Muscle of back (tissue), 13 donors: ENCODE results near the gene SMC6. TPM values are rescaled to one million over a fixed set of nuclear protein-coding genes. Genes with fewer than 3 reads are reported as not detected.

Experiments used
- DNase-seq, 3 donors: peaks; one replicate each; pipeline versions ENCODE4 v3.0.0 to v3.0.0-alpha.2; 2013
- long read RNA-seq, 9 donors: transcript quantifications; one replicate each; lab custom pipeline, GENCODE V29; 2026
- polyA plus RNA-seq, 10 donors: library from polyadenylated mRNA; unstranded; fragments of 120-200 nt; gene quantifications; one replicate each; pipeline ENCODE4 v1.2.1, GENCODE V29; 2013; ENCODE audit not compliant: insufficient read length in 10 of 10

SMC6 gene
- 10 to 100 TPM; 28.1 to 60.3 (median 41.5) TPM for polyA plus RNA-seq
- long read RNA-seq, donor 1: 0 reads
- long read RNA-seq, donor 2: 0 reads
- long read RNA-seq, donor 3: 0 reads
- long read RNA-seq, donor 4: 0 reads
- long read RNA-seq, donor 5: 0 reads
- long read RNA-seq, donor 6: 0 reads
- long read RNA-seq, donor 7, partial matches to known transcripts: 6 of 6 reads
- long read RNA-seq, donor 7, other reads (novel, unspliced or antisense): 0 of 6 reads
- long read RNA-seq, donor 8: 0 reads
- long read RNA-seq, donor 9: 0 reads

GRCh38 chr2:17753803-17754663, at the start of gene SMC6, which contains the start of gene GEN1:
SMC6 (minus strand) TSS chr2:17753810; CDS start chr2:17745946, 7,864 bp downstream.
GEN1 (plus strand) TSS chr2:17754138; CDS start chr2:17759944, 5,806 bp downstream.
- peak; percentile 93 to 97 (median 93) for DNase-seq

- DNase-seq: no peak
Observed at GRCh38 chr2:17800693-17801458, 47.3 kb upstream of the SMC6 start.

- DNase-seq: peak; percentile 65 to 88 (median 68)
Observed at GRCh38 chr2:17800219-17800618, 46.6 kb upstream of the SMC6 start.

GRCh38 chr2:17799301-17800120, 45.9 kb upstream of the SMC6 start:
- DNase-seq: peak in 1 of 3 donors; percentile 45

- no peak for DNase-seq
Observed at GRCh38 chr2:17798338-17798737, 44.7 kb upstream of the SMC6 start.

GRCh38 chr2:17795309-17795708, 41.7 kb upstream of the SMC6 start:
- DNase-seq: no peak

GRCh38 chr2:17793803-17794354, 40.3 kb upstream of the SMC6 start:
- peak in 1 of 3 donors; percentile 33 for DNase-seq

GRCh38 chr2:17793296-17793695, 39.7 kb upstream of the SMC6 start:
- peak in 1 of 3 donors; percentile 77 for DNase-seq

GRCh38 chr2:17792515-17792914, 38.9 kb upstream of the SMC6 start:
- no peak for DNase-seq

GRCh38 chr2:17791817-17792130, 38.2 kb upstream of the SMC6 start:
- no peak for DNase-seq

- peak; percentile 83 to 93 (median 83) for DNase-seq
Observed at GRCh38 chr2:17791121-17791816, 37.7 kb upstream of the SMC6 start.

GRCh38 chr2:17790536-17790935, 36.9 kb upstream of the SMC6 start:
- DNase-seq: no peak

GRCh38 chr2:17788773-17789172, 35.2 kb upstream of the SMC6 start:
- DNase-seq: no peak

GRCh38 chr2:17786727-17787126, 33.1 kb upstream of the SMC6 start:
- DNase-seq: no peak

GRCh38 chr2:17781482-17781881, 27.9 kb upstream of the SMC6 start:
- DNase-seq: no peak

- DNase-seq: no peak
Observed at GRCh38 chr2:17780546-17780945, 26.9 kb upstream of the SMC6 start.

- no peak for DNase-seq
Observed at GRCh38 chr2:17772532-17772931, 18.9 kb upstream of the SMC6 start.

- no peak for DNase-seq
Observed at GRCh38 chr2:17771956-17772355, 18.3 kb upstream of the SMC6 start.

- no peak for DNase-seq
Observed at GRCh38 chr2:17768894-17769293, 15.3 kb upstream of the SMC6 start.

GRCh38 chr2:17765398-17765797, 11.8 kb upstream of the SMC6 start:
- no peak for DNase-seq
